ENCODE measurements around the gene ADCYAP1R1.

Gene ADCYAP1R1

GRCh38 chr7:31051598-31052486 is at the start of gene ADCYAP1R1:
Gene ADCYAP1R1 (plus strand): TSS chr7:31052308. CDS start chr7:31063265, 10,957 bp downstream.
- no peaks in the 10 kb centered on the region for H3K9me3 ChIP-seq (ENCODE audit: low read length)
- H3K4me1 ChIP-seq (ENCODE audit: insufficient read depth, low read length): peaks cover 6% of the 10 kb centered on the region
- peak within 1 kb of the TSS; percentile 41 for H3K4me3 ChIP-seq (ENCODE audit: low read length)
- H2AFZ ChIP-seq (ENCODE audit: low read depth, low read length): peak within 1 kb of the TSS; percentile 53
- H3K36me3 ChIP-seq (ENCODE audit: insufficient read depth, low read length): no peaks in the 10 kb centered on the region
- H3K27me3 ChIP-seq (ENCODE audit: insufficient read depth, low read length): peaks cover 59% of the 10 kb centered on the region

GRCh38 chr7:31003097-31003496 is 49.0 kb upstream of the ADCYAP1R1 start:
- no peaks in the 10 kb centered on the region for H3K36me3 ChIP-seq (ENCODE audit: insufficient read depth, low read length)
- H3K4me3 ChIP-seq (ENCODE audit: low read length): no peak overlapping the region
- peaks cover 4% of the 10 kb centered on the region for H3K27me3 ChIP-seq (ENCODE audit: insufficient read depth, low read length)
- H2AFZ ChIP-seq (ENCODE audit: low read depth, low read length): no peak overlapping the region
- no peaks in the 10 kb centered on the region for H3K4me1 ChIP-seq (ENCODE audit: insufficient read depth, low read length)
- no peaks in the 10 kb centered on the region for H3K9me3 ChIP-seq (ENCODE audit: low read length)

- H3K4me1 ChIP-seq (ENCODE audit: insufficient read depth, low read length): no peaks in the 10 kb centered on the region
- H3K4me3 ChIP-seq (ENCODE audit: low read length): no peak overlapping the region
- H2AFZ ChIP-seq (ENCODE audit: low read depth, low read length): no peak overlapping the region
- peaks cover 6% of the 10 kb centered on the region for H3K27me3 ChIP-seq (ENCODE audit: insufficient read depth, low read length)
- no peaks in the 10 kb centered on the region for H3K36me3 ChIP-seq (ENCODE audit: insufficient read depth, low read length)
- no peaks in the 10 kb centered on the region for H3K9me3 ChIP-seq (ENCODE audit: low read length)
Measured at GRCh38 chr7:31003721-31004120, 48.4 kb upstream of the ADCYAP1R1 start.

- H3K27me3 ChIP-seq (ENCODE audit: insufficient read depth, low read length): peaks cover 6% of the 10 kb centered on the region
- H2AFZ ChIP-seq (ENCODE audit: low read depth, low read length): no peak overlapping the region
- H3K9me3 ChIP-seq (ENCODE audit: low read length): no peaks in the 10 kb centered on the region
- H3K36me3 ChIP-seq (ENCODE audit: insufficient read depth, low read length): no peaks in the 10 kb centered on the region
- no peaks in the 10 kb centered on the region for H3K4me1 ChIP-seq (ENCODE audit: insufficient read depth, low read length)
- no peak overlapping the region for H3K4me3 ChIP-seq (ENCODE audit: low read length)
Measured at GRCh38 chr7:31004393-31004792, 47.7 kb upstream of the ADCYAP1R1 start.

- H3K36me3 ChIP-seq (ENCODE audit: insufficient read depth, low read length): no peaks in the 10 kb centered on the region
- H3K27me3 ChIP-seq (ENCODE audit: insufficient read depth, low read length): peaks cover 8% of the 10 kb centered on the region
- H3K9me3 ChIP-seq (ENCODE audit: low read length): no peaks in the 10 kb centered on the region
- no peak overlapping the region for H3K4me3 ChIP-seq (ENCODE audit: low read length)
- H2AFZ ChIP-seq (ENCODE audit: low read depth, low read length): no peak overlapping the region
- no peaks in the 10 kb centered on the region for H3K4me1 ChIP-seq (ENCODE audit: insufficient read depth, low read length)
Measured at GRCh38 chr7:31006857-31007256, 45.3 kb upstream of the ADCYAP1R1 start.

GRCh38 chr7:31007634-31008033 is 44.5 kb upstream of the ADCYAP1R1 start:
- Histone ChIP-seq H3K27me3 (ENCODE audit: insufficient read depth, low read length) (peaks cover 8% of the 10 kb centered on the region), H3K4me1 (ENCODE audit: insufficient read depth, low read length) (no peaks in the 10 kb centered on the region)

GRCh38 chr7:31014826-31015225 is 37.3 kb upstream of the ADCYAP1R1 start:
- Histone ChIP-seq H3K9me3 (ENCODE audit: low read length) (no peaks in the 10 kb centered on the region), H3K4me3 (ENCODE audit: low read length) (no peak overlapping the region), H3K36me3 (ENCODE audit: insufficient read depth, low read length) (no peaks in the 10 kb centered on the region), H2AFZ (ENCODE audit: low read depth, low read length) (no peak overlapping the region), H3K27me3 (ENCODE audit: insufficient read depth, low read length) (no peaks in the 10 kb centered on the region), H3K4me1 (ENCODE audit: insufficient read depth, low read length) (no peaks in the 10 kb centered on the region)

More at GRCh38 chr7:31007634-31008033, 44.5 kb upstream of the ADCYAP1R1 start:
- Histone ChIP-seq H3K36me3 (ENCODE audit: insufficient read depth, low read length) (no peaks in the 10 kb centered on the region), H3K9me3 (ENCODE audit: low read length) (no peaks in the 10 kb centered on the region), H2AFZ (ENCODE audit: low read depth, low read length) (no peak overlapping the region), H3K4me3 (ENCODE audit: low read length) (no peak overlapping the region)

GRCh38 chr7:31017032-31017675 is 35.0 kb upstream of the ADCYAP1R1 start:
- Histone ChIP-seq H3K9me3 (ENCODE audit: low read length) (no peaks in the 10 kb centered on the region), H3K4me3 (ENCODE audit: low read length) (no peak overlapping the region), H3K36me3 (ENCODE audit: insufficient read depth, low read length) (no peaks in the 10 kb centered on the region), H3K4me1 (ENCODE audit: insufficient read depth, low read length) (no peaks in the 10 kb centered on the region), H3K27me3 (ENCODE audit: insufficient read depth, low read length) (no peaks in the 10 kb centered on the region), H2AFZ (ENCODE audit: low read depth, low read length) (no peak overlapping the region)

GRCh38 chr7:31017721-31018120 is 34.4 kb upstream of the ADCYAP1R1 start:
- H2AFZ ChIP-seq (ENCODE audit: low read depth, low read length): no peak overlapping the region
- H3K36me3 ChIP-seq (ENCODE audit: insufficient read depth, low read length): no peaks in the 10 kb centered on the region
- H3K9me3 ChIP-seq (ENCODE audit: low read length): no peaks in the 10 kb centered on the region
- no peak overlapping the region for H3K4me3 ChIP-seq (ENCODE audit: low read length)
- H3K4me1 ChIP-seq (ENCODE audit: insufficient read depth, low read length): no peaks in the 10 kb centered on the region
- H3K27me3 ChIP-seq (ENCODE audit: insufficient read depth, low read length): no peaks in the 10 kb centered on the region

GRCh38 chr7:31019509-31019908 is 32.6 kb upstream of the ADCYAP1R1 start:
- H3K4me3 ChIP-seq (ENCODE audit: low read length): no peak overlapping the region
- no peaks in the 10 kb centered on the region for H3K27me3 ChIP-seq (ENCODE audit: insufficient read depth, low read length)
- no peaks in the 10 kb centered on the region for H3K9me3 ChIP-seq (ENCODE audit: low read length)
- no peaks in the 10 kb centered on the region for H3K4me1 ChIP-seq (ENCODE audit: insufficient read depth, low read length)
- no peaks in the 10 kb centered on the region for H3K36me3 ChIP-seq (ENCODE audit: insufficient read depth, low read length)
- no peak overlapping the region for H2AFZ ChIP-seq (ENCODE audit: low read depth, low read length)

- Histone ChIP-seq H3K36me3 (ENCODE audit: insufficient read depth, low read length) (no peaks in the 10 kb centered on the region), H3K4me3 (ENCODE audit: low read length) (no peak overlapping the region), H3K27me3 (ENCODE audit: insufficient read depth, low read length) (no peaks in the 10 kb centered on the region), H3K9me3 (ENCODE audit: low read length) (no peaks in the 10 kb centered on the region), H2AFZ (ENCODE audit: low read depth, low read length) (no peak overlapping the region), H3K4me1 (ENCODE audit: insufficient read depth, low read length) (no peaks in the 10 kb centered on the region)
Measured at GRCh38 chr7:31020161-31020560, 31.9 kb upstream of the ADCYAP1R1 start.

GRCh38 chr7:31020652-31021051 is 31.5 kb upstream of the ADCYAP1R1 start:
- peaks cover 2% of the 10 kb centered on the region for H3K27me3 ChIP-seq (ENCODE audit: insufficient read depth, low read length)

GRCh38 chr7:31022117-31022516 is 30.0 kb upstream of the ADCYAP1R1 start:
- H3K36me3 ChIP-seq (ENCODE audit: insufficient read depth, low read length): no peaks in the 10 kb centered on the region
- no peak overlapping the region for H3K4me3 ChIP-seq (ENCODE audit: low read length)
- no peak overlapping the region for H2AFZ ChIP-seq (ENCODE audit: low read depth, low read length)
- H3K4me1 ChIP-seq (ENCODE audit: insufficient read depth, low read length): no peaks in the 10 kb centered on the region
- H3K27me3 ChIP-seq (ENCODE audit: insufficient read depth, low read length): peaks cover 7% of the 10 kb centered on the region
- no peaks in the 10 kb centered on the region for H3K9me3 ChIP-seq (ENCODE audit: low read length)

More at GRCh38 chr7:31020652-31021051, 31.5 kb upstream of the ADCYAP1R1 start:
- Histone ChIP-seq H2AFZ (ENCODE audit: low read depth, low read length) (no peak overlapping the region), H3K4me3 (ENCODE audit: low read length) (no peak overlapping the region), H3K9me3 (ENCODE audit: low read length) (no peaks in the 10 kb centered on the region), H3K4me1 (ENCODE audit: insufficient read depth, low read length) (no peaks in the 10 kb centered on the region), H3K36me3 (ENCODE audit: insufficient read depth, low read length) (no peaks in the 10 kb centered on the region)
